ENCODE measurements around the gene FILIP1L.

Gene FILIP1L

GRCh38 chr3:99951701-99952100 lies 162.6 kb downstream of the FILIP1L start:
- DNase-seq (ENCODE audit: low read depth): no peak

GRCh38 chr3:99950921-99951320 lies 163.4 kb downstream of the FILIP1L start:
- no peak for DNase-seq (ENCODE audit: low read depth)

GRCh38 chr3:99949956-99950670 lies 164.2 kb downstream of the FILIP1L start:
- DNase-seq (ENCODE audit: low read depth): no peak

- DNase-seq (ENCODE audit: low read depth): no peak
Measured at GRCh38 chr3:99948467-99949089, 165.7 kb downstream of the FILIP1L start.

- no peak for DNase-seq (ENCODE audit: low read depth)
Measured at GRCh38 chr3:99947356-99947755, 166.9 kb downstream of the FILIP1L start.

- no peak for DNase-seq (ENCODE audit: low read depth)
Measured at GRCh38 chr3:99945328-99945995, 168.8 kb downstream of the FILIP1L start.

GRCh38 chr3:99943931-99944761 lies 170.2 kb downstream of the FILIP1L start:
- DNase-seq (ENCODE audit: low read depth): no peak

- DNase-seq (ENCODE audit: low read depth): no peak
Measured at GRCh38 chr3:99941211-99941610, 173.1 kb downstream of the FILIP1L start.

GRCh38 chr3:99940350-99940749 lies 174.0 kb downstream of the FILIP1L start:
- no peak for DNase-seq (ENCODE audit: low read depth)

GRCh38 chr3:99939876-99940275 lies 174.4 kb downstream of the FILIP1L start:
- DNase-seq (ENCODE audit: low read depth): no peak

GRCh38 chr3:99938270-99938911 lies 175.9 kb downstream of the FILIP1L start:
- DNase-seq (ENCODE audit: low read depth): no peak

GRCh38 chr3:99934975-99935797 lies 179.1 kb downstream of the FILIP1L start:
- DNase-seq (ENCODE audit: low read depth): no peak

GRCh38 chr3:99933971-99934750 lies 180.1 kb downstream of the FILIP1L start:
- no peak for DNase-seq (ENCODE audit: low read depth)

GRCh38 chr3:99931059-99931458 lies 183.2 kb downstream of the FILIP1L start:
- DNase-seq (ENCODE audit: low read depth): no peak

- DNase-seq (ENCODE audit: low read depth): no peak
Measured at GRCh38 chr3:99929745-99930139, 184.6 kb downstream of the FILIP1L start.

- DNase-seq (ENCODE audit: low read depth): no peak
Measured at GRCh38 chr3:99928771-99929744, 185.2 kb downstream of the FILIP1L start.

- DNase-seq (ENCODE audit: low read depth): no peak
Measured at GRCh38 chr3:99927671-99928457, 186.4 kb downstream of the FILIP1L start.

GRCh38 chr3:99925584-99926230 lies 188.6 kb downstream of the FILIP1L start:
- no peak for DNase-seq (ENCODE audit: low read depth)

Measured in stimulated activated CD8-positive, alpha-beta memory T cell treated with anti-CD3 and anti-CD28 coated beads, Interleukin-12 subunit alpha, Interleukin-12 subunit beta, amount 100 ng/mL, for 1 hour (primary cell).